GM18499 (cell line): ENCODE results near the gene NAV1.
"Not testable (repeated sequence)": the region's sequence is repeated elsewhere in the genome, so short reads cannot be mapped to it uniquely, and the experiment has no call there.

Experiments
- ATAC-seq: cut with Tn5 transposase; IDR thresholded peaks from one replicate; pipeline ENCODE4 v1.9.1; 2021; ENCODE audit warnings: moderate number of reproducible peaks; ENCODE audit not compliant: insufficient read depth, unreplicated experiment

Gene NAV1

GRCh38 chr1:201562659-201563405 is 23.9 kb downstream of the NAV1 start:
- ATAC-seq, result no peak

- ATAC-seq, result no peak
Measured at GRCh38 chr1:201563406-201563780, 24.5 kb downstream of the NAV1 start.

GRCh38 chr1:201563941-201564340 is 25.0 kb downstream of the NAV1 start:
- no peak for ATAC-seq

GRCh38 chr1:201565024-201565730 is 26.2 kb downstream of the NAV1 start:
- no peak for ATAC-seq

- no peak for ATAC-seq
Measured at GRCh38 chr1:201565771-201566528, 27.0 kb downstream of the NAV1 start.

GRCh38 chr1:201566529-201566823 is 27.5 kb downstream of the NAV1 start:
- ATAC-seq, result no peak

GRCh38 chr1:201566933-201567801 is 28.2 kb downstream of the NAV1 start:
- no peak for ATAC-seq

GRCh38 chr1:201568265-201568664 is 29.3 kb downstream of the NAV1 start:
- ATAC-seq, result no peak

GRCh38 chr1:201568859-201569294 is 29.9 kb downstream of the NAV1 start:
- no peak for ATAC-seq

- ATAC-seq, result no peak
Measured at GRCh38 chr1:201570181-201570885, 31.4 kb downstream of the NAV1 start.

GRCh38 chr1:201570886-201571624 is 32.1 kb downstream of the NAV1 start:
- ATAC-seq, result no peak

GRCh38 chr1:201573030-201573429 is 34.1 kb downstream of the NAV1 start:
- no peak for ATAC-seq

- ATAC-seq, result no peak
Measured at GRCh38 chr1:201573923-201574322, 35.0 kb downstream of the NAV1 start.

GRCh38 chr1:201575912-201576311 is 37.0 kb downstream of the NAV1 start:
- no peak for ATAC-seq

GRCh38 chr1:201576914-201577313 is 38.0 kb downstream of the NAV1 start:
- ATAC-seq, result no peak

GRCh38 chr1:201578008-201578888 is 39.3 kb downstream of the NAV1 start:
- ATAC-seq, result no peak

GRCh38 chr1:201581371-201581770 is 42.4 kb downstream of the NAV1 start:
- ATAC-seq, result not testable (repeated sequence)
